Hematopoietic multipotent progenitor cell treated with erythropoietin and hydrocortisone succinate and interleukin-3 and kit ligand, for 8 days (in vitro differentiated cells): ENCODE results near the gene SFMBT2.
"Not testable (repeated sequence)": the region's sequence is repeated elsewhere in the genome, so short reads cannot be mapped to it uniquely, and the experiment has no call there.

Experiments used
- DNase-seq: peaks from one replicate; pipeline ENCODE4 v3.0.0-alpha.2; 2015

Gene SFMBT2

GRCh38 chr10:7258948-7259523 is 151.8 kb downstream of the SFMBT2 start:
- no peak for DNase-seq

- no peak for DNase-seq
These were observed 155.3 kb downstream of the SFMBT2 start for GRCh38 chr10:7255517-7255916.

- peak; percentile 90 for DNase-seq
These were observed 159.0 kb downstream of the SFMBT2 start for GRCh38 chr10:7251696-7252465.

- DNase-seq = no peak
These were observed 160.6 kb downstream of the SFMBT2 start for GRCh38 chr10:7250236-7250635.

GRCh38 chr10:7248585-7249164 is 162.2 kb downstream of the SFMBT2 start:
- DNase-seq = no peak

- no peak for DNase-seq
These were observed 162.7 kb downstream of the SFMBT2 start for GRCh38 chr10:7248148-7248547.

- no peak for DNase-seq
These were observed 165.3 kb downstream of the SFMBT2 start for GRCh38 chr10:7245505-7245904.

GRCh38 chr10:7243873-7244272 is 167.0 kb downstream of the SFMBT2 start:
- no peak for DNase-seq

GRCh38 chr10:7243139-7243538 is 167.7 kb downstream of the SFMBT2 start:
- no peak for DNase-seq

GRCh38 chr10:7239312-7239985 is 171.4 kb downstream of the SFMBT2 start:
- no peak for DNase-seq

GRCh38 chr10:7235376-7235775 is 175.5 kb downstream of the SFMBT2 start:
- no peak for DNase-seq

GRCh38 chr10:7234109-7234508 is 176.7 kb downstream of the SFMBT2 start:
- no peak for DNase-seq

GRCh38 chr10:7233259-7233991 is 177.4 kb downstream of the SFMBT2 start:
- peak; percentile 34 for DNase-seq

- peak; percentile 14 for DNase-seq
These were observed 179.1 kb downstream of the SFMBT2 start for GRCh38 chr10:7231509-7232414.

- no peak for DNase-seq
These were observed 179.9 kb downstream of the SFMBT2 start for GRCh38 chr10:7230951-7231350.

GRCh38 chr10:7230036-7230435 is 180.8 kb downstream of the SFMBT2 start:
- no peak for DNase-seq

- DNase-seq = no peak
These were observed 185.7 kb downstream of the SFMBT2 start for GRCh38 chr10:7225133-7225532.

GRCh38 chr10:7218968-7219367 is 191.9 kb downstream of the SFMBT2 start:
- DNase-seq = no peak

GRCh38 chr10:7212696-7213095 is 198.1 kb downstream of the SFMBT2 start:
- not testable (repeated sequence) for DNase-seq

GRCh38 chr10:7211857-7212577 is 198.8 kb downstream of the SFMBT2 start:
- DNase-seq = no peak

GRCh38 chr10:7210516-7210915 is 200.3 kb downstream of the SFMBT2 start:
- DNase-seq = no peak
